Measurements from ENCODE around the gene NF2. TPM values are rescaled to one million over a fixed set of nuclear protein-coding genes. Genes with fewer than 3 reads are reported as not detected.
"Not testable (repeated sequence)": the region's sequence is repeated elsewhere in the genome, so short reads cannot be mapped to it uniquely, and the experiment has no call there.

The NF2 gene
- total and polyA plus RNA-seq, 8 donors: 5.8 to 37.6 (median 18.3) TPM

DNA sequence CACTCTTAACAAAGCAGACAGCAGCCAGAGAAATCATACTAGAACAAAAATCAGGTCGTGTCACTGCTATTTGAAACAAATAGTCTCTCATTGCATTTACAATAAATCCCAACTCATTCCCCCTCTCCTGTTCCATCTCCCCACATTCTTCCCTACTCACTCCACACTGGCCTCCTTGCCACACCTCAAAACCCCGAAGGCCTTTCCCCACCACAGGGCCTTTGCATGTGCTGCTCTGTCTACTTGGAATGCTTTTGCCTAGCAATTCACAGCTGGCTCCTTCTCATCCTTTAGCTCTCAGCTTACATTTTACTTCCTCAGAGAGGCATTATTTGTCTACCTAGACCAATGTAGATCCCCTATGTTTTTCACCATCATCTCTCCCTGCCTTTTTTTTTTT is 43.6 kb upstream of the NF2 start:
- H3K27ac ChIP-seq: no peak overlapping the region

DNA sequence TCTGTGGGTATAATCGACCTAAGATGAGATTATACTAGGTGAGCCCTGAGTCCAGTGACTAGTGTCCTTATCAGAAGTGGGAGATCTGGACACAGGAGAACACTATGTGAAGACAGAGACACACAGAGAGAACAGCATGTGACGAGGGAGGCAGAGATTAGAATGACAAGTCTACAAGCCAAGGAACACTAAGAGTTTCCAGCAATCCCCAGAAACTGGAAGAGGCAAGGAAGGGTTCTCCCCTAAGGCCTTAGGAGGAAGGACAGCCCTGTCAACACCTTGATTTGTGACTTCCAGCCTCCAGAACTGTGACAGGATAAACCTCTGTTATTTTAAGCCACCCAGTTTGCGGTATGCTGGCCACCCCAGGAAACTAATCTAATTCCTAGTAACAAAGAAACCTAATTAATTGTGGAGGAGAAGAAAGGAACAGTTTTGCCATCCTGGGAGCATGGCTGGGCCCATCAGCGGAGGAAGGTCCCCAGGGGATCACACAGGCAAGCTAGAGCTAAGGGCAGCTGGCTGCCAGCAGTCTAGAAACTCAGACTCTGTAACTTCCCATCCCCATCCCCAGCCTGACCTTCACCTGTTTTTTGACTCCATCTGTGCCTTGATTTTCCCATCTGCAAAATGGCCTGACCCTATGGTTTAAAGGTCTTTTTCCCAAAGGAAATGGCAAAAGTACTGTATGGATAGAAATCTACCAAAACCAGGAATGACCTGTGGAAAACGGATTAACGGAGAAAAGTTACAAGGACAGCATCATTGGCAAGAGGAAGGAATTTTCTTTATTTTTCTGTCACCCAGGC is 39.6 kb upstream of the NF2 start:
- Histone ChIP-seq H3K4me3 (no peak overlapping the region), H3K36me3 (peaks cover 17 to 97% (median 80%) of the 10 kb centered on the region in 4 donors), H3K27me3 (no peaks in the 10 kb centered on the region), H3K4me1 (no peaks in the 10 kb centered on the region), H3K27ac (no peak overlapping the region), H3K9me3 (no peaks in the 10 kb centered on the region)
- WGBS, 5 donors: 84 to 91% (median 86%) methylated on average over 6 of the region's 6 CpGs
- no peak for TF ChIP-seq EP300 (IDR thresholded peaks at IDR 0.05)
- TF ChIP-seq POLR2A (IDR thresholded peaks at IDR 0.05): no peak
- TF ChIP-seq CTCF (IDR thresholded peaks at IDR 0.05): no peak
- no peak for TF ChIP-seq POLR2AphosphoS5 (IDR thresholded peaks at IDR 0.05)
- no peak for DNase-seq
- intact Hi-C loops (cut with DNase I; ENCODE audit: low total_unique reads): no loop called here

More for the DNA sequence above, 43.6 kb upstream of the NF2 start:
- 91 to 97% (median 93%) methylated on average over 2 of the region's 2 CpGs for WGBS, 5 donors
- no peaks in the 10 kb centered on the region for H3K27me3 ChIP-seq
- H3K9me3 ChIP-seq: no peaks in the 10 kb centered on the region
- intact Hi-C loops (cut with DNase I; ENCODE audit: low total_unique reads): no loop called here
- TF ChIP-seq EP300 (IDR thresholded peaks at IDR 0.05) (no peak), CTCF (IDR thresholded peaks at IDR 0.05) (no peak), POLR2AphosphoS5 (IDR thresholded peaks at IDR 0.05) (no peak), POLR2A (IDR thresholded peaks at IDR 0.05) (no peak)
- H3K36me3 ChIP-seq: peaks cover 29 to 94% (median 80%) of the 10 kb centered on the region in 4 donors
- DNase-seq: no peak
- H3K4me3 ChIP-seq: no peak overlapping the region
- H3K4me1 ChIP-seq: peaks cover 0 to 10% (median 5%) of the 10 kb centered on the region in 4 donors

DNA sequence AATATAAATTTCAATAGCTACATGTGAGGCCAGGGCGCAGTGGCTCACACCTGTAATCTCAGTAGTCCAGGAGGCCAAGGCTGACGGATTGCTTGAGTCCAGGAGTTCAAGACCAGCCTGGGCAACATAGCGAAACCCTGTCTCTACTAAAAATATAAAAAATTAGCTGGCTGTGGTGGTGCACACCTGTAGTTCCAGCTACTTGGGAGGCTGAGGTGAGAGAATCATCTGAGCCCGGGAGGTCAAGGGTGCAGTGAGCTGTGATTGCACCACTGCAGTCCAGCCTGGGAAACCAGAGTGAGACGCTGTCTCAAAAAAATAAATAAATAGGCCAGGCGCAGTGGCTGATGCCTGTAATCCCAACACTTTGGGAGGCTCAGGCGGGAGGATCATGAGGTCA is 36.9 kb upstream of the NF2 start:
- H3K4me1 ChIP-seq; H3K4me3 ChIP-seq; H3K9me3 ChIP-seq; H3K27ac ChIP-seq; H3K27me3 ChIP-seq; DNase-seq; intact Hi-C loops (cut with DNase I; ENCODE audit: low total_unique reads): not testable (repeated sequence)
- H3K36me3 ChIP-seq: peaks cover 4 to 88% (median 70%) of the 10 kb centered on the region in 4 donors
- 95 to 100% (median 98%) methylated on average over 7 of the region's 7 CpGs for WGBS, 5 donors

DNA sequence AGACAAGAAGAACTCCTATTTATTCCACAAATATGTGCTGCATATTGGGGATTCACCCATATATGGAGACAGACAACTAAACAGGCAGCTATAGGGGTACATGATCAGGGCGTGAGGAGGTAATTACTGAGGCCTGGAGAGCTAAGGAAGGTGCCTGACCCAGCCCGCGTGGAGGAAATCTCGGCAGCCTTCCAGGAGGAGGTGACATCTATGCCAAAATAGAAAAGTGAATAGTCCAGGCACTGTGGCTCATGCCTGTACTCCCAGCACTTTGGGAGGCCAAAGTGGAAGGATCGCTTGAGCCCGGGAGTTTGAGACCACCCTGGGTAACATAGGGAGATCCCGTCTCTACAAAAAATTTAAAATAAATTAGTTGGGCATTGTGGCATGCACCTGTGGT is 36.1 kb upstream of the NF2 start:
- Histone ChIP-seq H3K27ac (no peak overlapping the region), H3K4me1 (no peaks in the 10 kb centered on the region), H3K36me3 (peaks cover 0 to 80% (median 63%) of the 10 kb centered on the region in 4 donors), H3K27me3 (no peaks in the 10 kb centered on the region), H3K4me3 (no peak overlapping the region), H3K9me3 (no peaks in the 10 kb centered on the region)
- no peak for DNase-seq
- 78 to 96% (median 83%) methylated on average over 7 of the region's 7 CpGs for WGBS, 5 donors
- TF ChIP-seq CTCF (IDR thresholded peaks at IDR 0.05) (no peak), EP300 (IDR thresholded peaks at IDR 0.05) (no peak), POLR2AphosphoS5 (IDR thresholded peaks at IDR 0.05) (no peak), POLR2A (IDR thresholded peaks at IDR 0.05) (no peak)
- intact Hi-C loops (cut with DNase I; ENCODE audit: low total_unique reads): no loop called here
